ENCODE data around the gene KCNH1. TPM values are rescaled to one million over a fixed set of nuclear protein-coding genes. Genes with fewer than 3 reads are reported as not detected.

KCNH1 gene
- total RNA-seq, 1 donor from 2014 or later: 6.3 TPM

GRCh38 chr1:210627755-210628154 is 506.2 kb downstream of the KCNH1 start:
- Mint-ChIP-seq H3K9me3 (ENCODE audit: low read depth) (no peaks in the 10 kb centered on the region), H3K27ac (ENCODE audit: unreplicated experiment) (no peak overlapping the region), H3K36me3 (ENCODE audit: low read depth) (no peaks in the 10 kb centered on the region), H3K4me3 (ENCODE audit: unreplicated experiment) (no peak overlapping the region), H3K4me1 (ENCODE audit: low read depth) (peaks cover 3% of the 10 kb centered on the region), H3K27me3 (ENCODE audit: low read depth) (no peaks in the 10 kb centered on the region)
- TF ChIP-seq CTCF (IDR thresholded peaks at IDR 0.05): no peak
- no peak for DNase-seq (ENCODE audit: low spot score)

Other genes starting within 250 kb of the KCNH1 start
- gene RCOR3, start 125.2 kb upstream of the KCNH1 start, total RNA-seq: 36.5 to 48.2 TPM (median 39.9 TPM) in 3 replicates
- gene TRAF5, start 192.7 kb upstream of the KCNH1 start, total RNA-seq: 52.9 to 58.7 TPM (median 57.4 TPM) in 3 replicates